ENCODE data around the gene KSR2. TPM values are rescaled to one million over a fixed set of nuclear protein-coding genes. Genes with fewer than 3 reads are reported as not detected.

Gene KSR2
- total RNA-seq, 1 experiment from 2014 or later: 0.15 TPM

GRCh38 chr12:117684471-117684870 is 284.3 kb downstream of the KSR2 start:
- no TSS peak for BruUV-seq (replicated peaks)
- no peaks in the 10 kb centered on the region for H3K9me3 ChIP-seq (ENCODE audit: control insufficient read depth, insufficient read depth, low read depth, low read length)
- no peak overlapping the region for H3K4me3 ChIP-seq (ENCODE audit: low read depth in 2 of 2, low read length in 2 of 2)
- DNase-seq (ENCODE audit: low read depth, low spot score): no peak
- POLR2A ChIA-PET: no interaction called here
- intact Hi-C loops (cut with micrococcal nuclease; ENCODE audit: unreplicated experiment) (no loop called here), in situ Hi-C loops (cut with HindIII; ENCODE audit: low pct_unique_long_range_greater_than_20kb, low sequenced_read_pairs) (no loop called here)
- CTCF ChIA-PET: no interaction called here
- H3K36me3 ChIP-seq (ENCODE audit: control insufficient read depth, insufficient read depth, low read length): no peaks in the 10 kb centered on the region
- TF ChIP-seq, protein P1, sequence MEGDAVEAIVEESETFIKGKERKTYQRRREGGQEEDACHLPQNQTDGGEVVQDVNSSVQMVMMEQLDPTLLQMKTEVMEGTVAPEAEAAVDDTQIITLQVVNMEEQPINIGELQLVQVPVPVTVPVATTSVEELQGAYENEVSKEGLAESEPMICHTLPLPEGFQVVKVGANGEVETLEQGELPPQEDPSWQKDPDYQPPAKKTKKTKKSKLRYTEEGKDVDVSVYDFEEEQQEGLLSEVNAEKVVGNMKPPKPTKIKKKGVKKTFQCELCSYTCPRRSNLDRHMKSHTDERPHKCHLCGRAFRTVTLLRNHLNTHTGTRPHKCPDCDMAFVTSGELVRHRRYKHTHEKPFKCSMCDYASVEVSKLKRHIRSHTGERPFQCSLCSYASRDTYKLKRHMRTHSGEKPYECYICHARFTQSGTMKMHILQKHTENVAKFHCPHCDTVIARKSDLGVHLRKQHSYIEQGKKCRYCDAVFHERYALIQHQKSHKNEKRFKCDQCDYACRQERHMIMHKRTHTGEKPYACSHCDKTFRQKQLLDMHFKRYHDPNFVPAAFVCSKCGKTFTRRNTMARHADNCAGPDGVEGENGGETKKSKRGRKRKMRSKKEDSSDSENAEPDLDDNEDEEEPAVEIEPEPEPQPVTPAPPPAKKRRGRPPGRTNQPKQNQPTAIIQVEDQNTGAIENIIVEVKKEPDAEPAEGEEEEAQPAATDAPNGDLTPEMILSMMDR (IDR thresholded peaks at IDR 0.05): no peak
- no peak for TF ChIP-seq SIN3A (IDR thresholded peaks at IDR 0.05; ENCODE audit: borderline replicate concordance, insufficient read depth, low read depth, low read length)
- no peak for TF ChIP-seq POLR2AphosphoS5 (IDR thresholded peaks at IDR 0.05; ENCODE audit: low read depth, low read length)
- H3K4me1 ChIP-seq (ENCODE audit: control insufficient read depth, insufficient read depth, low read length): peaks cover 19% of the 10 kb centered on the region
- ATAC-seq: no peak
- no peak overlapping the region for H3K27ac ChIP-seq (ENCODE audit: low read length)
- H3K27me3 ChIP-seq (ENCODE audit: control insufficient read depth, insufficient read depth, low read length): no peaks in the 10 kb centered on the region

DNA sequence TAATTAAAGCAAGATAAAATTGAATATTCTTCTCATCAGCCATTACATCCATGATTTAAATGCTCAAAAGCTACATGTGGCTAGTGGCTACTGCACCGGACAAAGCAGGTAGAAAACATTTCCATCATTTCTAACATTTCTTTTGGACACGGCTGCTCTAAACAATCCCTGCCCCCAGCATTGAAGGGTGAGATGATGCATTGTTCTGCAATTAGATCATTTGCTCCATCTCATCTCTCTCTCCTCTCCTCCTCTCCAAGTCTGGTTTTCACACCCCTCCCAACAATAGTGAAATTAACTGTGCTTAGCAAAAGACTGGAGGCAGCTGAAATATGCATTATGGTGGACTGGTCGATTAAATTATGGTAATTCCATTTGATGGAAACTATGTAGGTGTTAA is 288.5 kb downstream of the KSR2 start:
- Histone ChIP-seq H3K36me3 (ENCODE audit: control insufficient read depth, insufficient read depth, low read length) (no peaks in the 10 kb centered on the region), H3K27me3 (ENCODE audit: control insufficient read depth, insufficient read depth, low read length) (no peaks in the 10 kb centered on the region), H3K9me3 (ENCODE audit: control insufficient read depth, insufficient read depth, low read depth, low read length) (no peaks in the 10 kb centered on the region), H3K4me3 (ENCODE audit: low read depth in 2 of 2, low read length in 2 of 2) (no peak overlapping the region), H3K4me1 (ENCODE audit: control insufficient read depth, insufficient read depth, low read length) (peaks cover 4% of the 10 kb centered on the region; the same call in 1 of the 2 replicates), H3K27ac (ENCODE audit: low read length) (no peak overlapping the region)
- BruUV-seq (replicated peaks): no TSS peak
- intact Hi-C loops (cut with micrococcal nuclease; ENCODE audit: unreplicated experiment) (no loop called here), in situ Hi-C loops (cut with HindIII; ENCODE audit: low pct_unique_long_range_greater_than_20kb, low sequenced_read_pairs) (no loop called here)
- TF ChIP-seq, protein P2, sequence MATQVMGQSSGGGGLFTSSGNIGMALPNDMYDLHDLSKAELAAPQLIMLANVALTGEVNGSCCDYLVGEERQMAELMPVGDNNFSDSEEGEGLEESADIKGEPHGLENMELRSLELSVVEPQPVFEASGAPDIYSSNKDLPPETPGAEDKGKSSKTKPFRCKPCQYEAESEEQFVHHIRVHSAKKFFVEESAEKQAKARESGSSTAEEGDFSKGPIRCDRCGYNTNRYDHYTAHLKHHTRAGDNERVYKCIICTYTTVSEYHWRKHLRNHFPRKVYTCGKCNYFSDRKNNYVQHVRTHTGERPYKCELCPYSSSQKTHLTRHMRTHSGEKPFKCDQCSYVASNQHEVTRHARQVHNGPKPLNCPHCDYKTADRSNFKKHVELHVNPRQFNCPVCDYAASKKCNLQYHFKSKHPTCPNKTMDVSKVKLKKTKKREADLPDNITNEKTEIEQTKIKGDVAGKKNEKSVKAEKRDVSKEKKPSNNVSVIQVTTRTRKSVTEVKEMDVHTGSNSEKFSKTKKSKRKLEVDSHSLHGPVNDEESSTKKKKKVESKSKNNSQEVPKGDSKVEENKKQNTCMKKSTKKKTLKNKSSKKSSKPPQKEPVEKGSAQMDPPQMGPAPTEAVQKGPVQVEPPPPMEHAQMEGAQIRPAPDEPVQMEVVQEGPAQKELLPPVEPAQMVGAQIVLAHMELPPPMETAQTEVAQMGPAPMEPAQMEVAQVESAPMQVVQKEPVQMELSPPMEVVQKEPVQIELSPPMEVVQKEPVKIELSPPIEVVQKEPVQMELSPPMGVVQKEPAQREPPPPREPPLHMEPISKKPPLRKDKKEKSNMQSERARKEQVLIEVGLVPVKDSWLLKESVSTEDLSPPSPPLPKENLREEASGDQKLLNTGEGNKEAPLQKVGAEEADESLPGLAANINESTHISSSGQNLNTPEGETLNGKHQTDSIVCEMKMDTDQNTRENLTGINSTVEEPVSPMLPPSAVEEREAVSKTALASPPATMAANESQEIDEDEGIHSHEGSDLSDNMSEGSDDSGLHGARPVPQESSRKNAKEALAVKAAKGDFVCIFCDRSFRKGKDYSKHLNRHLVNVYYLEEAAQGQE (IDR thresholded peaks at IDR 0.05; ENCODE audit: insufficient read depth in 1 of 2, low read depth in 2 of 2, low read length in 1 of 2): no peak
- TF ChIP-seq POLR2AphosphoS5 (IDR thresholded peaks at IDR 0.05; ENCODE audit: low read depth, low read length) (no peak), TCF7L2 (IDR thresholded peaks at IDR 0.05; ENCODE audit: low read depth, low read length) (no peak), SIN3A (IDR thresholded peaks at IDR 0.05; ENCODE audit: borderline replicate concordance, insufficient read depth, low read depth, low read length) (no peak)
- TF ChIP-seq, protein P1 (IDR thresholded peaks at IDR 0.05): no peak
- ChIA-PET CTCF (no interaction called here), POLR2A (no interaction called here)
- ATAC-seq (no peak), DNase-seq (ENCODE audit: low read depth, low spot score) (no peak)
